Kidney epithelial cell (primary cell): ENCODE data around the gene ELOVL2. TPM values are rescaled to one million over a fixed set of nuclear protein-coding genes. Genes with fewer than 3 reads are reported as not detected.

Experiments used
- DNase-seq: peaks from one replicate; pipeline ENCODE4 v3.0.0-alpha.2; 2010; ENCODE audit warnings: low read depth
- H3K27me3 ChIP-seq: 2 replicates; pipeline ENCODE4 v1.6.0; 2011; ENCODE audit warnings: low read length; ENCODE audit not compliant: control insufficient read depth, insufficient read depth
- H3K36me3 ChIP-seq: 2 replicates; pipeline ENCODE4 v1.5.1; 2011; ENCODE audit warnings: low read length; ENCODE audit not compliant: control insufficient read depth, insufficient read depth
- H3K4me3 ChIP-seq: 2 replicates; pipeline ENCODE4 v1.5.1; 2011; ENCODE audit warnings: low read depth, mild to moderate bottlenecking, control low read depth, low read length
- CTCF ChIP-seq: IDR thresholded peaks from 2 replicates; pipeline ENCODE4 v1.5.1; 2011; ENCODE audit warnings: mild to moderate bottlenecking, moderate library complexity, low read length, control low read depth, inconsistent platforms; ENCODE audit not compliant: insufficient read depth, poor library complexity, severe bottlenecking
- total RNA-seq: library from RNA; depleted of rRNA; stranded (reverse); fragments of >200 nt; gene quantifications from 2 replicates; pipeline ENCODE4 v1.2.3, GENCODE V29; 2015

The ELOVL2 gene
- total RNA-seq, 1 donor from 2014 or later, result 0.84 TPM

DNA sequence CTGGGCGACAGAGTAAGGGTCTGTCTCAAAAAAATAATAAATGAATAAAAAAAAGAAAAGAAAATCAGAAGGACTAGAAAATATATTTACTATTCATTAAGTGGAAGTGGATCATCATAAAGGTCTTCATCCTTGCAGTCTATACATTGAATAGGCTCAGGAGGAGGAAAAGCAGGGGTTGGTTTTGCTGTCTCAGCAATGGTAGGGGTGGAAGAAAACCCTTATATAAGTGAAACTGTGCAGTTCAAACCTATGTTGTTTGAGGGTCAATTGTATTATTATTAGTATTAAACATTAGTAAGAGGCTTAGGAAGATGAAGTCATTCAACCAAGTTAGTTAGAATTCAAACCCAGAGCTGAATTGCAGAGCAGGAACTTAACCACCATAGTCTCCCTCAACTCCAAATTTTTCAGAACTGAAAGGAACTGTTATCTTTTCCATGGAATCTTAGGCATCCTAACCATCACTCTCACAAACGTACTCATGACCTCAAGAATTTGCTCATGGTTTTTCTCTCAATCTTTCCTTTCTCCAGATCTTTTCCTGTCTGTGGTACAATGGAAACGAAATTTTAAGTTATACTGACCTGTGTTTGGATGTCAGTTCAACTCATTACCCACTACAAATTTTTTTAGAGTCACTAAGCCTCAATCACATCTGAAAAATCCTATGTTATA, 41.8 kb upstream of the ELOVL2 start:
- Histone ChIP-seq H3K4me3 (no peak overlapping the region), H3K36me3 (no peaks in the 10 kb centered on the region), H3K27me3 (no peaks in the 10 kb centered on the region)
- DNase-seq, result no peak
- no peak for TF ChIP-seq CTCF

DNA sequence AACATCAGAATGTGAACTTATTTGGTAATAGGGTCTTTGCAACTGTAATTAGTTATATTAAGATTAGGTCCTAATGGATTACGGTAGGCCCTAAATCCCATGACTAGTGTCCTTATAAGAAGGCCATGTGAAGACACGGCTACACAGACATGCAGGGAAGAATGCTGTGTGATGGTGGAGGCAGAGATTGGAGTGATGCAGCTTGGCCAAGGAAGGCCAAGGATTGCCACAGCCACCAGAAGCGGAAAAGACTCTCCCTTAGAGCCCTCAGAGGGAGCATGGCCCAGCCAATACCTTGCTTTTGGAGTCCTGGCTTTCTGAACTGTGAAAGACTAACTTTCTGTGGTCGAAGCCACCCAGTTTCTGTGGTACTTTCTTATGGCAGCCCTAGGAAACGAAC, 39.9 kb upstream of the ELOVL2 start:
- Histone ChIP-seq H3K27me3 (no peaks in the 10 kb centered on the region), H3K36me3 (no peaks in the 10 kb centered on the region), H3K4me3 (no peak overlapping the region)
- TF ChIP-seq CTCF, result no peak
- DNase-seq, result no peak

- no peak for TF ChIP-seq CTCF
- no peak overlapping the region for H3K4me3 ChIP-seq
- no peaks in the 10 kb centered on the region for H3K36me3 ChIP-seq
- H3K27me3 ChIP-seq, result no peaks in the 10 kb centered on the region
- DNase-seq, result no peak
Observed at GRCh38 chr6:11083491-11083890, 39.4 kb upstream of the ELOVL2 start.

DNA sequence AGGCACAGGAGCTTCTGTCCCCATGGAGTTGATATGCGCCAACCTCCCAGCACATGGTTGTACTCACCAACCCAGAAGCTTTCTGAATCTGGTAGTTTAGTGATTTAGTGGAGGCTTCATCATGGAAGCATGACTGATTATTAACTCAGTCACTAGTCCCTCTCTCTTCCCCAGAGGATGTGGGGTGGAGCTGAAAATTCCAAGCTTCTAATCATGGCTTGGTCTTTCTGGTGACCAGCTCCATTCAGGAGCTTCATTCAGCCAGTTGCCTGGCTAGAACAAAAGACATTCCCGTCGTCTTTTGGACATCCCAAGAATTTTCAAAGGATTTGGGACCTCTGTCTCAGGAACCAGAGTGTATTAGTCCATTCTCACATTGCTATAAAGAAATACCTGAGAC, 36.2 kb upstream of the ELOVL2 start:
- H3K4me3 ChIP-seq, result no peak overlapping the region
- no peaks in the 10 kb centered on the region for H3K36me3 ChIP-seq
- no peak for DNase-seq
- no peaks in the 10 kb centered on the region for H3K27me3 ChIP-seq
- no peak for TF ChIP-seq CTCF

DNA sequence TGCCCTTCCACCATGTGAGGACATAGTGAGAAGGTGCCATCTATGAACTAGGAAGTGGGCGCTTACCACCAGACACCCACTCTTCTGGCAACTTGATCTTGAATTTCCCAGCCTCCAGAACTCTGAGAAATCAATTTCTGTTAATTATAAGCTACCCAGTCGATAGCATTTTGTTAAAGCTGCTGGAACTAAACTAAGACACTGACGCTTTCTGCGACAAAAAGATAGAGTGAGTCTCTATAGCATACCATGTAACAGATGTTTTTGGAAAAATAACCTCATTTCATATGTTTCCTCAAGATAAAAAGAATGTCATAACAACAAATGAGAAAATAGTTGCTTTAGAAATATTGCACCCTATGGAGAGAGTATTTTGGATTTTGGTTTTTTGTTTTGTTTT, 34.2 kb upstream of the ELOVL2 start:
- no peaks in the 10 kb centered on the region for H3K36me3 ChIP-seq
- no peaks in the 10 kb centered on the region for H3K27me3 ChIP-seq
- no peak for TF ChIP-seq CTCF
- no peak overlapping the region for H3K4me3 ChIP-seq
- DNase-seq, result no peak

GRCh38 chr6:11076540-11076939, 32.4 kb upstream of the ELOVL2 start:
- Histone ChIP-seq H3K36me3 (no peaks in the 10 kb centered on the region), H3K27me3 (no peaks in the 10 kb centered on the region), H3K4me3 (no peak overlapping the region)
- TF ChIP-seq CTCF, result no peak
- no peak for DNase-seq
